ENCODE data around the gene TMX1.
A peak's percentile ranks its signal among the peaks of the same experiment; 100 is the strongest.

The TMX1 gene

DNA sequence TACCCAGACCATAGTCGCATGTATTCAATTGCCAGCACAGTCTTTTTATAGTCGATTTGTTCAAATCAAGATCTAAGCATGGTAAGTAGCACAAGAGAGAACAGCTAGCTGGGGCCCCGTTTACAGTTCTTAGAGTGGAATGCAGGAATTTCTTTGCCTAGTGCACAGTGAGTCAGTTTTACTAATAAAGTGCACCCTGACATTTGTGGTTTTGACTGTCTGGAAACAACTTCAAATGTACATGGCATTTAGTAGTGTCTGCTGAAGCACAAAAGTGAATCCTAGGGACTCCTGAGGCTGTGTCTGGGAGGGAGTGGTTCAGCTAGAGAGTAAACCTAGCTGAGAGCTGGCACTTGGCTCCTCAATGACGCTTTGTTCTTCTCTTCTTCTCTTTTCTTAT is 64.9 kb downstream of the TMX1 start:
- no peak for TF ChIP-seq JUND (IDR thresholded peaks at IDR 0.05; ENCODE audit: low read depth)
- peak in 1 of 2 experiments; percentile 49 for DNase-seq (ENCODE audit: low read depth in 1 of 2, low spot score in 1 of 2)
- in situ Hi-C loops (cut with HindIII; ENCODE audit: low pct_unique_long_range_greater_than_20kb, low sequenced_read_pairs): no loop called here

- in situ Hi-C loops (cut with HindIII; ENCODE audit: low pct_unique_long_range_greater_than_20kb, low sequenced_read_pairs): no loop called here
- TF ChIP-seq JUND (IDR thresholded peaks at IDR 0.05; ENCODE audit: low read depth): no peak
- no peak for DNase-seq (ENCODE audit: low read depth in 1 of 2, low spot score in 1 of 2)
Measured at GRCh38 chr14:51305751-51306150, 65.7 kb downstream of the TMX1 start.
